Measurements from ENCODE around the gene SNTG2. TPM values are rescaled to one million over a fixed set of nuclear protein-coding genes. Genes with fewer than 3 reads are reported as not detected.

SNTG2 gene
- total and polyA plus RNA-seq, 11 donors: 0.19 to 3.2 (median 0.93) TPM

DNA sequence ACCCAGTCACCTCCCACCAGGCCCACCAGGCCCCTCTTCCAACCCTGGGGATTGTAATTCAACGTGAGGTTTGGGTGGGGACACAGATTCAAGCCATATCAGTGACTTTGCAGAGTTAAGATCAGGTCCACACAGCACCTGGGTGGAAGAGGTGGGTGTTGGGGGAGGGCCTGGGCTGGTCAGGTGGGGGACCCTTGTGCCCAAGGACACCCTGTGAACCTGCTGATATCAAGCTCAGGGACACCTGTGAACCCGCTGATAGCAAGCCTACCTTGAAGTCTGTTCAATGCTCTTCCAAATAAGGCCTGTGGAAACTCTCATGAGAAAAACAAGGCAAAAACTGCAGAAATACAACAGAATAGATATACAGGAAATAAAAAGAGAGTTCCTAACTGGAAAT, 442.7 kb downstream of the SNTG2 start:
- WGBS, 4 donors: 86 to 92% (median 89%) methylated on average over 2 of the region's 2 CpGs

GRCh38 chr2:1394709-1395408, 444.2 kb downstream of the SNTG2 start:
- no peaks in the 10 kb centered on the region for H3K9me3 ChIP-seq
- H3K27ac ChIP-seq: no peak overlapping the region
- intact Hi-C loops (cut with DNase I): no loop called here
- H3K4me3 ChIP-seq: no peak overlapping the region
- no peaks in the 10 kb centered on the region for H3K27me3 ChIP-seq
- TF ChIP-seq, protein P1, sequence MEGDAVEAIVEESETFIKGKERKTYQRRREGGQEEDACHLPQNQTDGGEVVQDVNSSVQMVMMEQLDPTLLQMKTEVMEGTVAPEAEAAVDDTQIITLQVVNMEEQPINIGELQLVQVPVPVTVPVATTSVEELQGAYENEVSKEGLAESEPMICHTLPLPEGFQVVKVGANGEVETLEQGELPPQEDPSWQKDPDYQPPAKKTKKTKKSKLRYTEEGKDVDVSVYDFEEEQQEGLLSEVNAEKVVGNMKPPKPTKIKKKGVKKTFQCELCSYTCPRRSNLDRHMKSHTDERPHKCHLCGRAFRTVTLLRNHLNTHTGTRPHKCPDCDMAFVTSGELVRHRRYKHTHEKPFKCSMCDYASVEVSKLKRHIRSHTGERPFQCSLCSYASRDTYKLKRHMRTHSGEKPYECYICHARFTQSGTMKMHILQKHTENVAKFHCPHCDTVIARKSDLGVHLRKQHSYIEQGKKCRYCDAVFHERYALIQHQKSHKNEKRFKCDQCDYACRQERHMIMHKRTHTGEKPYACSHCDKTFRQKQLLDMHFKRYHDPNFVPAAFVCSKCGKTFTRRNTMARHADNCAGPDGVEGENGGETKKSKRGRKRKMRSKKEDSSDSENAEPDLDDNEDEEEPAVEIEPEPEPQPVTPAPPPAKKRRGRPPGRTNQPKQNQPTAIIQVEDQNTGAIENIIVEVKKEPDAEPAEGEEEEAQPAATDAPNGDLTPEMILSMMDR (IDR thresholded peaks at IDR 0.05): no peak
- no peak for TF ChIP-seq POLR2A (IDR thresholded peaks at IDR 0.05)
- no peak for DNase-seq
- H3K36me3 ChIP-seq: no peaks in the 10 kb centered on the region
- ATAC-seq: no peak
- WGBS, 4 donors: 91 to 97% (median 94%) methylated on average over 7 of the region's 7 CpGs
- no peaks in the 10 kb centered on the region for H3K4me1 ChIP-seq

More for the DNA sequence above, 442.7 kb downstream of the SNTG2 start:
- no peaks in the 10 kb centered on the region for H3K9me3 ChIP-seq
- DNase-seq (no peak), ATAC-seq (no peak)
- H3K36me3 ChIP-seq: no peaks in the 10 kb centered on the region
- no peak overlapping the region for H3K4me3 ChIP-seq
- intact Hi-C loops (cut with DNase I): no loop called here
- peaks cover 0 to 5% (median 0%) of the 10 kb centered on the region in 12 donors for H3K4me1 ChIP-seq
- no peak overlapping the region for H3K27ac ChIP-seq
- no peaks in the 10 kb centered on the region for H3K27me3 ChIP-seq
- no peak for TF ChIP-seq POLR2A (IDR thresholded peaks at IDR 0.05)
- TF ChIP-seq, protein P1 (IDR thresholded peaks at IDR 0.05): no peak

- Histone ChIP-seq H3K9me3 (no peaks in the 10 kb centered on the region), H3K4me1 (no peaks in the 10 kb centered on the region), H3K27me3 (no peaks in the 10 kb centered on the region), H3K4me3 (no peak overlapping the region), H3K36me3 (no peaks in the 10 kb centered on the region), H3K27ac (no peak overlapping the region)
- DNase-seq (no peak), ATAC-seq (no peak)
- intact Hi-C loops (cut with DNase I): no loop called here
- 58 to 79% (median 63%) methylated on average over 2 to 4 of the region's 4 CpGs for WGBS, 4 donors
- TF ChIP-seq, protein P1 (IDR thresholded peaks at IDR 0.05): no peak
- no peak for TF ChIP-seq POLR2A (IDR thresholded peaks at IDR 0.05)
These were observed 446.7 kb downstream of the SNTG2 start for GRCh38 chr2:1397350-1397749.

DNA sequence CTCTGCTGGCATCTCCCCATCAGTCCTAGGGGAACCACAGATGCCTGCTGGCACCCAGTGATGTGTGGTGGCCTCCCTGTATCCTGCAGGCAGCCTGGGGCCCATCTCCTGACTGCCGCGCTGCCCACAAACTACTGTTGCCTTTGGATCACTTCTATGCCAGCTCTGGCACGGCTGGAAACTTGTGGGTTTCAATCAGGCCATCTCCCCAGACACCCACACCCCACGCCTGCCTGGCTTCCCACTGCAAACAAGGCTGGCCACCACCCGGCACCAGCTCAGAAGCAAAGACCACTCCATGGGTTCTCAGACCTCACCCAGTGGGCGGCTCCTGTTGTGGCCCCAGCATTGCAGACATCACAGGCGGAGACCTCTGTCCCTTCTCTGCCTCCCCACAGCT, 447.5 kb downstream of the SNTG2 start:
- H3K27me3 ChIP-seq: no peaks in the 10 kb centered on the region
- intact Hi-C loops (cut with DNase I): no loop called here
- ATAC-seq (no peak), DNase-seq (no peak)
- TF ChIP-seq POLR2A (IDR thresholded peaks at IDR 0.05): no peak
- TF ChIP-seq, protein P1 (IDR thresholded peaks at IDR 0.05): no peak
- no peaks in the 10 kb centered on the region for H3K4me1 ChIP-seq
- no peaks in the 10 kb centered on the region for H3K36me3 ChIP-seq
- no peaks in the 10 kb centered on the region for H3K9me3 ChIP-seq
- no peak overlapping the region for H3K27ac ChIP-seq
- whole genome bisulfite sequencing, 4 donors: 86 to 92% (median 90%) methylated on average over 6 to 7 of the region's 7 CpGs
- H3K4me3 ChIP-seq: no peak overlapping the region

All from heart left ventricle (tissue), 16 donors.